ENCODE data around the gene ACMSD. TPM values are rescaled to one million over a fixed set of nuclear protein-coding genes. Genes with fewer than 3 reads are reported as not detected.

Gene ACMSD
- polyA plus RNA-seq, 1 of the 3 experiments (the other 2 are of a cell fraction) = not detected

DNA sequence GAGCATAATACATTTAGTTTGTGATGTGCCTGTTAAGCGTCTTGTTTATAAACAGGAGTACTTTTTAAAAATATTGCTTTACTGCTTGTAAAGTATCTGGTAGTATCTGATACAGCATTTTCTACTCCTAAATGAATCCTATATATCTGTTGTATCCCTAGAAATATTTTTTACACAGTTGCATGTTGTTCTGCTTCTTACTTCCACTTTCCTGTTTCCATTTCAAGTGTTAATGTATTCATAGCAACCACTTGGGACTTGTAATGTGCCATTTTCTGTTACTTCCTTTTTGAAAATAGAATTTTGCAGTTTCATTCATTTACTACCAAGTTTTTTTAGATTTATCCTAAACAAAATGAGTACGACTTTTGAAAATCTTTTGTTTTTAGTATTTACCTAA, 105.1 kb downstream of the ACMSD start (continued):
- TF ChIP-seq GATA2 (CRISPR knock-in tag; IDR thresholded peaks at IDR 0.05) (no peak), SIN3A (IDR thresholded peaks at IDR 0.05; ENCODE audit: borderline replicate concordance, low read depth, low read length) (no peak), RAD21 (IDR thresholded peaks at IDR 0.05; ENCODE audit: low read length) (no peak), GABPA (IDR thresholded peaks at IDR 0.05; ENCODE audit: low read depth) (no peak), RFX5 (IDR thresholded peaks at IDR 0.05; ENCODE audit: low read length) (no peak), FOXM1 (IDR thresholded peaks at IDR 0.05; ENCODE audit: low read depth) (no peak)
- TF ChIP-seq, protein P1, sequence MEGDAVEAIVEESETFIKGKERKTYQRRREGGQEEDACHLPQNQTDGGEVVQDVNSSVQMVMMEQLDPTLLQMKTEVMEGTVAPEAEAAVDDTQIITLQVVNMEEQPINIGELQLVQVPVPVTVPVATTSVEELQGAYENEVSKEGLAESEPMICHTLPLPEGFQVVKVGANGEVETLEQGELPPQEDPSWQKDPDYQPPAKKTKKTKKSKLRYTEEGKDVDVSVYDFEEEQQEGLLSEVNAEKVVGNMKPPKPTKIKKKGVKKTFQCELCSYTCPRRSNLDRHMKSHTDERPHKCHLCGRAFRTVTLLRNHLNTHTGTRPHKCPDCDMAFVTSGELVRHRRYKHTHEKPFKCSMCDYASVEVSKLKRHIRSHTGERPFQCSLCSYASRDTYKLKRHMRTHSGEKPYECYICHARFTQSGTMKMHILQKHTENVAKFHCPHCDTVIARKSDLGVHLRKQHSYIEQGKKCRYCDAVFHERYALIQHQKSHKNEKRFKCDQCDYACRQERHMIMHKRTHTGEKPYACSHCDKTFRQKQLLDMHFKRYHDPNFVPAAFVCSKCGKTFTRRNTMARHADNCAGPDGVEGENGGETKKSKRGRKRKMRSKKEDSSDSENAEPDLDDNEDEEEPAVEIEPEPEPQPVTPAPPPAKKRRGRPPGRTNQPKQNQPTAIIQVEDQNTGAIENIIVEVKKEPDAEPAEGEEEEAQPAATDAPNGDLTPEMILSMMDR (IDR thresholded peaks at IDR 0.05) = no peak
- TF ChIP-seq, protein P2, sequence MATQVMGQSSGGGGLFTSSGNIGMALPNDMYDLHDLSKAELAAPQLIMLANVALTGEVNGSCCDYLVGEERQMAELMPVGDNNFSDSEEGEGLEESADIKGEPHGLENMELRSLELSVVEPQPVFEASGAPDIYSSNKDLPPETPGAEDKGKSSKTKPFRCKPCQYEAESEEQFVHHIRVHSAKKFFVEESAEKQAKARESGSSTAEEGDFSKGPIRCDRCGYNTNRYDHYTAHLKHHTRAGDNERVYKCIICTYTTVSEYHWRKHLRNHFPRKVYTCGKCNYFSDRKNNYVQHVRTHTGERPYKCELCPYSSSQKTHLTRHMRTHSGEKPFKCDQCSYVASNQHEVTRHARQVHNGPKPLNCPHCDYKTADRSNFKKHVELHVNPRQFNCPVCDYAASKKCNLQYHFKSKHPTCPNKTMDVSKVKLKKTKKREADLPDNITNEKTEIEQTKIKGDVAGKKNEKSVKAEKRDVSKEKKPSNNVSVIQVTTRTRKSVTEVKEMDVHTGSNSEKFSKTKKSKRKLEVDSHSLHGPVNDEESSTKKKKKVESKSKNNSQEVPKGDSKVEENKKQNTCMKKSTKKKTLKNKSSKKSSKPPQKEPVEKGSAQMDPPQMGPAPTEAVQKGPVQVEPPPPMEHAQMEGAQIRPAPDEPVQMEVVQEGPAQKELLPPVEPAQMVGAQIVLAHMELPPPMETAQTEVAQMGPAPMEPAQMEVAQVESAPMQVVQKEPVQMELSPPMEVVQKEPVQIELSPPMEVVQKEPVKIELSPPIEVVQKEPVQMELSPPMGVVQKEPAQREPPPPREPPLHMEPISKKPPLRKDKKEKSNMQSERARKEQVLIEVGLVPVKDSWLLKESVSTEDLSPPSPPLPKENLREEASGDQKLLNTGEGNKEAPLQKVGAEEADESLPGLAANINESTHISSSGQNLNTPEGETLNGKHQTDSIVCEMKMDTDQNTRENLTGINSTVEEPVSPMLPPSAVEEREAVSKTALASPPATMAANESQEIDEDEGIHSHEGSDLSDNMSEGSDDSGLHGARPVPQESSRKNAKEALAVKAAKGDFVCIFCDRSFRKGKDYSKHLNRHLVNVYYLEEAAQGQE (IDR thresholded peaks at IDR 0.05; ENCODE audit: low read depth, low read length) = no peak
- TF ChIP-seq, protein P3, sequence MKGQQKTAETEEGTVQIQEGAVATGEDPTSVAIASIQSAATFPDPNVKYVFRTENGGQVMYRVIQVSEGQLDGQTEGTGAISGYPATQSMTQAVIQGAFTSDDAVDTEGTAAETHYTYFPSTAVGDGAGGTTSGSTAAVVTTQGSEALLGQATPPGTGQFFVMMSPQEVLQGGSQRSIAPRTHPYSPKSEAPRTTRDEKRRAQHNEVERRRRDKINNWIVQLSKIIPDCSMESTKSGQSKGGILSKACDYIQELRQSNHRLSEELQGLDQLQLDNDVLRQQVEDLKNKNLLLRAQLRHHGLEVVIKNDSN (IDR thresholded peaks at IDR 0.05; ENCODE audit: borderline replicate concordance, low read depth) = no peak

DNA sequence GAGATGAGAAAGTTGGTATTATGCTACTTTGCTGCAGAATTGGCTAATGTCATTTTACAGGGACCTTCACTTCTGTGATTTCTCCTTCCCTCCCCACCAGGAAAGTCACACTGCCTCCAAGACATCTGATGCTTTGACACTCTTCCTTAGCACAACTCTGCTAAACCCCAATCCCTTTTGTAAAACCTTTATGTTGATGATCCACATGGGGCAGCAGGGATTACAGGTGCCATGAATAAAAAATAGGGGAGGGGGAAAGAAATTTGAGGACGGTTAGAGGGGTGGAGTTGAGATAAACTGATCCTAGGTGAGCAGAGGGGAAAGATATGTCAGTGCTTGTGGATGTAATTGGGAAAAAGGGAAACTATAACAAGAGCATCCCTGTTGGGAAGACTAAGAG, 106.6 kb downstream of the ACMSD start:
- no peak for DNase-seq
- H3K27ac ChIP-seq (ENCODE audit: low read depth in 2 of 2, low read length in 1 of 2) = no peak overlapping the region
- no peaks in the 10 kb centered on the region for H3K4me1 ChIP-seq (ENCODE audit: control insufficient read depth in 1 of 2, insufficient read depth in 2 of 2, low read depth in 1 of 2, low read length in 1 of 2)
- no peaks in the 10 kb centered on the region for H3K9me3 ChIP-seq
- H3K9ac ChIP-seq = no peak overlapping the region
- no peaks in the 10 kb centered on the region for H3K9me2 ChIP-seq
- CTCF ChIA-PET = interaction anchor here (1.7 kb wide), 1 partner anchor 23 kb away, joined by 3 read pairs; no protein-coding TSS in a partner anchor
- H3F3A ChIP-seq (replicated peaks; ENCODE audit: insufficient read depth) = peaks cover 10% of the 10 kb centered on the region
- peaks cover 58% of the 10 kb centered on the region for H3K79me2 ChIP-seq (ENCODE audit: insufficient read depth)
- no peaks in the 10 kb centered on the region for H4K20me1 ChIP-seq (ENCODE audit: insufficient read depth)
- H3K27me3 ChIP-seq (ENCODE audit: insufficient read depth) = no peaks in the 10 kb centered on the region
- POLR2A ChIA-PET = no interaction called here
- WGBS (ENCODE audit: low lambda C conversion rate) = 91% methylated on average over 1 of the region's 1 CpG
- no peak overlapping the region for H3K4me2 ChIP-seq
- peaks cover 75 to 82% of the 10 kb centered on the region in 2 experiments for H3K36me3 ChIP-seq (replicated peaks in 1 of 2; ENCODE audit: control insufficient read depth in 1 of 2, insufficient read depth in 2 of 2, low read length in 1 of 2)
- H2AFZ ChIP-seq (ENCODE audit: low read depth) = no peak overlapping the region
- H3K4me3 ChIP-seq (ENCODE audit: low read depth in 2 of 2, low read length in 1 of 2) = no peak overlapping the region
- TF ChIP-seq SIN3A (IDR thresholded peaks at IDR 0.05; ENCODE audit: borderline replicate concordance, low read depth, low read length) = no peak
- no peak for TF ChIP-seq JUND (IDR thresholded peaks at IDR 0.05)
- no peak for TF ChIP-seq YY1 (IDR thresholded peaks at IDR 0.05; ENCODE audit: low read depth)
- TF ChIP-seq, protein P4, sequence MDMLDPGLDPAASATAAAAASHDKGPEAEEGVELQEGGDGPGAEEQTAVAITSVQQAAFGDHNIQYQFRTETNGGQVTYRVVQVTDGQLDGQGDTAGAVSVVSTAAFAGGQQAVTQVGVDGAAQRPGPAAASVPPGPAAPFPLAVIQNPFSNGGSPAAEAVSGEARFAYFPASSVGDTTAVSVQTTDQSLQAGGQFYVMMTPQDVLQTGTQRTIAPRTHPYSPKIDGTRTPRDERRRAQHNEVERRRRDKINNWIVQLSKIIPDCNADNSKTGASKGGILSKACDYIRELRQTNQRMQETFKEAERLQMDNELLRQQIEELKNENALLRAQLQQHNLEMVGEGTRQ (IDR thresholded peaks at IDR 0.05; ENCODE audit: borderline replicate concordance, low read depth, low read length) = no peak
- TF ChIP-seq RAD21 (IDR thresholded peaks at IDR 0.05; ENCODE audit: low read length) = no peak
- TF ChIP-seq, protein P3 (IDR thresholded peaks at IDR 0.05; ENCODE audit: borderline replicate concordance, low read depth) = no peak
- TF ChIP-seq, protein P1 (IDR thresholded peaks at IDR 0.05) = no peak
- no peak for TF ChIP-seq FOXJ3 (CRISPR knock-in tag; IDR thresholded peaks at IDR 0.05)
- TF ChIP-seq, protein P5, sequence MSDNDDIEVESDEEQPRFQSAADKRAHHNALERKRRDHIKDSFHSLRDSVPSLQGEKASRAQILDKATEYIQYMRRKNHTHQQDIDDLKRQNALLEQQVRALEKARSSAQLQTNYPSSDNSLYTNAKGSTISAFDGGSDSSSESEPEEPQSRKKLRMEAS (IDR thresholded peaks at IDR 0.05; ENCODE audit: low read depth) = no peak
- no peak for TF ChIP-seq TEAD4 (IDR thresholded peaks at IDR 0.05; ENCODE audit: borderline replicate concordance, insufficient read depth)
- no peak for TF ChIP-seq GABPA (IDR thresholded peaks at IDR 0.05; ENCODE audit: low read depth)
- TF ChIP-seq CHD2 (IDR thresholded peaks at IDR 0.05; ENCODE audit: low read length, partially characterized antibody) = no peak
- no peak for TF ChIP-seq RXRA (IDR thresholded peaks at IDR 0.05; ENCODE audit: borderline replicate concordance, low read depth)
